ENCODE results near the gene GIMAP7. TPM values are rescaled to one million over a fixed set of nuclear protein-coding genes. Genes with fewer than 3 reads are reported as not detected.
"Not testable (repeated sequence)": the region's sequence is repeated elsewhere in the genome, so short reads cannot be mapped to it uniquely, and the experiment has no call there.

The GIMAP7 gene
- 21.4 TPM for total RNA-seq
- long read RNA-seq, partial matches to known transcripts = 0 of 4 reads
- long read RNA-seq, other reads (novel, unspliced or antisense) = 0 of 4 reads

DNA sequence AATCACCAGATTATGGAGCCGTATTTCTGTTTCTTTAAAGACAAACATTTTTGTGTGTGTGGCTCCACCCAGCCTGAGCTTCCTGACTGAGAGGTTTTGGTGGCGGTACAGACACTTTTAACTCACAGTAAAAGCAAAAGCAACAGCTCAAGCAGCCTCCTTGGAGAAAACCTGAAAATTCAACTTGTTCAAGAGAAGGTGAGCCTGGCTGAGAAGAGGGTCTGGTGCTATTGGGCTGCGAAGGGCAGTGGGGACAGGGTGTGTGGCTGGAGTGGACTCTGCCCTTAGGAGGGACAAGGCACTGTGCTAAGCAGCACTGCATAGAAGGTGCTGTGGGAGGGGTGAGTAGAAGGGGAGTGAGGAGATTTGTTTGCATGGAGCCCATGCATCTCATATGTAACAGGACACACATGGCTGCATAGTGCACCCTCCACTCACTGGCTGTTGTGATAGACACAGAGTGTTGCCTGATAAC lies at the start of gene GIMAP7:
Gene GIMAP7 (plus strand): TSS at position 125 of the 475 bp plus-strand sequence. CDS start 5,103 bp downstream, outside the sequence.
- intact Hi-C loops (cut with DNase I) = loop anchor here (2.0 to 5.0 kb wide), 3 partner anchors 53 to 118 kb away; partner anchors contain the start of genes GIMAP4, GIMAP6 and GIMAP8
- ATAC-seq (peak; percentile 71), DNase-seq (ENCODE audit: missing footprints) (no peak)

DNA sequence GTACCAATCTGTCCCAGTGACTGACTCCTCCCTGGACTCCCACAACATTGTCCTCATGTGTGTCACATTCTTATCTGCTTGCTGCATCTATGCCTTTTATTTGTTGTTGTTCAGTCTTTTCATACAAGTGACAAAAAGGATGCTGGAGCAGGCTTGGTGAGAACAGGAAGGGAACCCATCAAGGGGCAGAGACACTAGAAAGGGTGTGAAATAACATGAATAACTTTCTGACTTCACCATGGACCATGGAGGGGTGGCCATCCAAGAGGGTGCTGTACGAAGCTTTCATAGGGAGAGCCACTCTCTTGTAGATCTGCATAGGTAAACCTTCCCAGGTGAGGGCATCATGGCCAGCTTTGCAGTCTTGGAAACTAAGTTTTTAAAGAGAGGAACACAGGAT lies 49.7 kb upstream of the GIMAP7 start:
- intact Hi-C loops (cut with DNase I) = loop anchor here (5.0 kb wide), 1 partner anchor 167 kb away; the partner anchor contains the start of gene GIMAP6
- DNase-seq (ENCODE audit: missing footprints) (no peak), ATAC-seq (no peak)

DNA sequence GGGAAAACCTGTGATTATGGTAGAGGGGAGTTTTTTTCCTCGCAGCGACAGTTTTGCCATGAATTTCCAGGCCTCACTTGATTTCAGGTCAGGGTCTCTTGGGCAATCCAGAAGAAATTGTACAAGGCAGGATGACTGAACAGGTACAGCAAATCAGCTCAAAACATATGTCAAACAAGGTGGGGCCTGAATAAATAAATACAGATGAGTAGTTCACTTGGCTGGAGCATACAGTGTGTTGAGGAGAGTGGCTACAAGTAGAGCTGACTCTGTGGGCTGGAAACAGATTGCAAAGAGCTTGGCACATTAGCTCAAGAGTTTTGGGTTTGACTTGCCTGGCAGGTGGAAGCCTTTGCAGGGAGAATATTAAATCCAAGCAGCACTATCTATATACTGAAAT lies 49.3 kb upstream of the GIMAP7 start:
- ATAC-seq = no peak
- intact Hi-C loops (cut with DNase I) = loop anchor here (5.0 kb wide), 1 partner anchor 167 kb away; the partner anchor contains the start of gene GIMAP6
- DNase-seq (ENCODE audit: missing footprints) = no peak

DNA sequence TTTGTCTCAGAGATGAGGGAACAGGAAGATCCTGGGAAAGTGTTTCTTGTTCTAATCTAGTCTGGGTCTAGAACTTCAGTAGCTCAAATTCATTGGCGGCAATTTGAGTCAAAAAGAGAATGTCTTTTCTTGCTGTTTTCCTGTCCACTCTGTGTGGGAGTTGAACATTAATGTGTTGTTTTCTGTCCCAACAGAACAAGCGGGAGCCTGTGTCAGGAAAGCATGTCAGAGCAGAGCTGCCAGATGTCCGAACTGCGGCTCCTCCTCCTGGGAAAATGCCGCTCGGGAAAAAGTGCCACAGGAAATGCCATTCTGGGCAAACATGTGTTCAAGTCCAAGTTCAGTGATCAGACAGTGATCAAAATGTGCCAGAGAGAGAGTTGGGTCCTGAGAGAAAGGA lies 48.2 kb upstream of the GIMAP7 start:
- DNase-seq (ENCODE audit: missing footprints) (no peak), ATAC-seq (no peak)
- intact Hi-C loops (cut with DNase I) = loop anchor here (5.0 kb wide), 1 partner anchor 166 kb away; the partner anchor contains the start of gene GIMAP6

DNA sequence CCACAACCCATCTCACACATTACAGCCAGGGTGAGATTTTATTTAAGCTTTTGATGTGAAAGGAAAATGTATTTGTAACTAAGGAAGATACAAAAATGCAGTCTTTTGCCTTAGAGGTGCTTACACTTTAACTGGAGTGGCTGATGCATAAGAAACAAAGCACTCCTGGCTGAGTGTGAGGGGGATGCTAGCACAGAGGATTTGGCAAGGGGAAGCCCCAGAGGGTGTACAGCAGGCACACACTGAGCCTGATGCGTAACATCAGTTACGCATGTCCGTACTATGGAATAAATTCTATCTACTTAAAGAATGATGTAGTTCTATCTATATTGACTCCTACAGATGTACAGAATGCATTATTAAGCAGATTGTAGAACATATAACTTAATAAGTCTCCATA lies 46.4 kb upstream of the GIMAP7 start:
- intact Hi-C loops (cut with DNase I) = loop anchor here (5.0 kb wide), 1 partner anchor 164 kb away; the partner anchor contains the start of gene GIMAP6

DNA sequence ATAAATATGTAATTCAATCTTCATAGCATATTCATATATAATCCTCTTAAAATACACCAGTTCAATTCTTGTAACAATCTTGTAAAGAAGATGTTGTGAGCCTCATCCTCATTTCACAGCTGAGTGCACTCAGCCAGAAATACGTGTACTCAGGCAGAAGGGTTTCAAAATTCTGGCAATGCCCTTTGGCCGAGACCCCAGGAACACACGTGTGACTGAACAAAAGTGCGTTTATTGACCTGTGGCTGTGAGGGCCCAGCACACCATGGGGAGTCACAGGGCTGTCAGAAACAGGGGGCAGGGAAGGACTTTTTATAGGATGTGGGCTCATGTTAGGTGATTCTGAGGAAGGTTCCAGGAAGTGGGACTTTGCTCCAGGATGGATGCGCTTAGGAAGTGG lies 42.8 kb upstream of the GIMAP7 start:
- intact Hi-C loops (cut with DNase I) = no loop called here
- no peak for ATAC-seq
- no peak for DNase-seq (ENCODE audit: missing footprints)

More for the DNA sequence above, 46.4 kb upstream of the GIMAP7 start:
- no peak for DNase-seq (ENCODE audit: missing footprints)
- no peak for ATAC-seq

DNA sequence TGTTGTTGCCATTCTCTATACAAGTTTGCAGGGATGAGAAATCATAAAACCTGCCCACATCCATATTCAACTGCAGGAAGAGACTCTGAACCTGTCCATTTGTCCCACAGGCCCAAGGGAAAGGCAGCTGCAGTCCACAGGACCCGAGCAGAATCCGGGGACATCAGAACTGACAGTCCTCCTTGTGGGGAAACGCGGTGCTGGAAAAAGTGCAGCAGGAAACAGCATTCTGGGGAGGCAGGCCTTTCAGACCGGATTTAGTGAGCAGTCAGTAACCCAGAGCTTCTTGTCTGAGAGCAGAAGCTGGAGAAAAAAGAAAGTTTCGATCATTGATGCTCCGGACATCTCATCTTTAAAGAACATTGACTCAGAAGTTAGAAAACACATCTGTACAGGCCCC lies 40.8 kb upstream of the GIMAP7 start:
- no peak for ATAC-seq
- intact Hi-C loops (cut with DNase I) = no loop called here

DNA sequence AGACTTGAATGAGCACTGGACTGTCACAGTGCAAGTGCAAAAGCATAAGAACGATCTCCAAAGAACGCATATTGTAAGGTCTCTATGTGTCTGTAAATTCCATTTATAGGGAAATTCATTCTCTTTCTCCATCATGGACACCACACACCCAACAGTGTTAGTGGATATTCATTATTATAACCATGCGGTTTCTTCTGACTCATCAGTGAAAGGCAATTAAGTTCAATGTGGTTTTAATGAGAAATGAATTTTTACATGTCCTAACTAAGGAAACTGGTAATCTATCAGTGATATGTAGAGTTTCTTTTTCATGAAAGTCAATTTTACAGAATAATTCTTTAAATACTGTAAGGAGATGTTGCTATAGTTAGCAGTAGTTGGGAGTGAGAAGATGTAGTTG lies 38.4 kb upstream of the GIMAP7 start:
- DNase-seq (ENCODE audit: missing footprints) = no peak
- intact Hi-C loops (cut with DNase I) = no loop called here
- ATAC-seq = no peak

More for the DNA sequence above, 40.8 kb upstream of the GIMAP7 start:
- DNase-seq (ENCODE audit: missing footprints) = no peak

DNA sequence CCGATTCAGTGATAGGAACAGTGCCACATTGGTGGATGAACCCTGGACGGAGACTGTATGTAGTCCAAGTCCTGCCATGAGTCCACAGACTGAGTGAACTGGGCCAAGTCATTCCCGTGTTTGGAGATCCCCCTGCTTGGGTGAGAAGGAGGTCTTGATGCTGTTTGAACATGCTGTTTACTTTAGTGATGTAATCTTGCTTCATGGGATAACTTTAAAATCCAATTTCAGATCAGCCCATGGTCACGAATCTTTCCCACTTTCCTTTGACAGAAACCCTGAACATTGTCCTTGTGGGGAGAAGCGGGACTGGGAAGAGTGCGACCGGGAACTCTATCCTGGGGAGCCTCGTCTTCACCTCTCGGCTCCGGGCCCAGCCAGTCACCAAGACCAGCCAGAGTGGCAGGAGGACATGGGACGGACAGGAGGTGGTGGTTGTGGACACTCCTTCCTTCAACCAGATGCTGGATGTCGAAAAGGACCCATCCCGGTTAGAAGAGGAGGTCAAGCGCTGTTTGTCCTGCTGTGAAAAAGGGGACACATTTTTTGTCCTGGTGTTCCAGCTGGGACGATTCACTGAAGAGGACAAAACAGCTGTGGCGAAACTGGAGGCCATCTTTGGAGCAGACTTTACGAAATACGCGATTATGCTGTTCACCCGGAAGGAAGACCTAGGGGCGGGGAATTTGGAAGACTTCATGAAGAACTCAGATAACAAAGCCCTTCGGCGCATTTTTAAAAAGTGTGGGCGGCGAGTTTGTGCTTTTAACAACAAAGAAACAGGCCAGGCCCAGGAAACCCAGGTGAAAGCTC lies 37.6 kb upstream of the GIMAP7 start:
- no peak for DNase-seq (ENCODE audit: missing footprints)
- no peak for ATAC-seq
- intact Hi-C loops (cut with DNase I) = no loop called here

DNA sequence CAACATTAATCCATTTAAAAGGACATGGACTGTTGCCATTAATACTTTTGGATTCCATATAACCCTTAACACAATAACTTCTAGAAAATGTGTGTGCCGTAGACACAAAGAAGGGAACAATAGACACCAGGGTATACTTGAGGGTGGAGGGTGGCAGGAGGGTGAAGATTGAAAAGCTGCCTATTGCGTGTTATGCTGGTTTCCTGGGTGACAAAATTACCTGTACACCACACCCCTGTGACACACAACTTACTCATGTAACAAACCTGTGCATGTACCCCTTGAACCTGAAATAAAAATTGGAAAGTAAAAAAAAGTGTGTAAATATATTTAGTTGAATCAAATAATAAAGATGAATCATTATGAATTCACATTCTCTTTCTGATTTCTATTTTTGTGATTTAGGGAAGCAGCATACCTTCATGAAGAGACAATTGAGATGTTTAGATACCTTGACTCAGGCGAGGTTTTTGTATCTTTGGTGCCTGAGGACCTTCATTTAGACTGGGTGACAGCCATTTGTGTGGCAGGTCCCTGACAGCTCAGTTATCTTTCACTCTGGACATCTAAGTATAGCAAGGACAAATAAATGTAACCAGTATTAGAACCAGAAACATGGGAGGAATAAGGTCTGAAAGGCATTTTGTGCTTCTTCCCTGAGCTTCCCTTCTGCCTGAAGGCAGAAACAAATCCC lies 35.5 kb upstream of the GIMAP7 start:
- DNase-seq (ENCODE audit: missing footprints) = no peak
- intact Hi-C loops (cut with DNase I) = no loop called here
- ATAC-seq = no peak

DNA sequence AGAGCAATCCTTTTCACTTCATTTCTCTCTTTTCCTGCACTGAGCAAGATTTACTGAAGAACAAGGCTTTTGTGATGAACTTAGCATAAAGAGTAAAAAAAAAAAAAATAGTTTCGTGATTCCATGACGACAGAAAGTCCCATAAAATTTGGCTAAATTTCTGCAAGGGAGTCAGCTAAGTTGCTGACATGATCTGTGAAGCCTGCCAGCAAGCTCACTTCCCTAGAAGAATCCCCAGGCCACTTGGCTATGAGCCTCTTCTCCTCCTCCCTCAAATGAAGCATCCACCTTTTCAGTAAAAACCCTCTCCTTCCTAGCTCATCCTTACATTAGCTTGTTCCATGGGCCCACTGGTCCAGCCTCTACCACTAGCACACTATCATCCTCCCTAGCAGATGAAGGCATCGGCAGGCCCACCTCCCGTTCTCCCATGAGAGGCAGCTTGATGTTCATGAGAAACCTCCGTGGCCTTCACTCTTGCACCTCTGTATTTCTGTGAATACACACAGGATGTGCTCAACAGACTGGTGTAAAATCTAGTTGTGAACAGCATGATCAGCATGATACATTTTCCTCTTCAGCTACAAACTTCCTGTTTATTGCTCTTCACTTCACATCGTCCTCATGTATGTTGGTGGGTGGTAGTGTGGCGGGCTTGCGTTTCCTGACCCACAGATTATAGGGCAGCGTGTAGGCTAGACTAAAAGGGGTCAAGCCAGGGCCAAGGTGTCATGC lies 33.3 kb upstream of the GIMAP7 start:
- intact Hi-C loops (cut with DNase I) = no loop called here
- DNase-seq (ENCODE audit: missing footprints) (no peak), ATAC-seq (peak; percentile 21)

DNA sequence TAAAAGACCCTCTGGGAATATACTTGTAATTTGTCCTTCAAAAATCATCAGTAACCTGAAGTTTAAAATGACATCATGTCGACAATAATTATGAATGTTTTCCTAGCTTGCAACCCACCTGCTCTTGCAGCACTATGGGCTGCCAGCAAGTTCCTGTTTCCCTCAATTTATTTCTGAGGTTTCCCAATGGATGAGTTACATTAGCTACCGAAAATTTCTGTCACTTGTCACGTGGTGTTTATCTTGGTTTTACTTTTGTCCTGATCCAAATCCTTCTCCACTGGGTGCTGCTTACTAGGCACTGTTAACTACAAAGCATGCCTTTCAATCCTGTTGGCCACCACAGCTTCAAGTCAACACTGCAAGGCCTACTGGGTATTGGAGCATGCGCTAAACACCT lies 32.8 kb upstream of the GIMAP7 start:
- intact Hi-C loops (cut with DNase I) = no loop called here
- DNase-seq (ENCODE audit: missing footprints) = no peak
- no peak for ATAC-seq

DNA sequence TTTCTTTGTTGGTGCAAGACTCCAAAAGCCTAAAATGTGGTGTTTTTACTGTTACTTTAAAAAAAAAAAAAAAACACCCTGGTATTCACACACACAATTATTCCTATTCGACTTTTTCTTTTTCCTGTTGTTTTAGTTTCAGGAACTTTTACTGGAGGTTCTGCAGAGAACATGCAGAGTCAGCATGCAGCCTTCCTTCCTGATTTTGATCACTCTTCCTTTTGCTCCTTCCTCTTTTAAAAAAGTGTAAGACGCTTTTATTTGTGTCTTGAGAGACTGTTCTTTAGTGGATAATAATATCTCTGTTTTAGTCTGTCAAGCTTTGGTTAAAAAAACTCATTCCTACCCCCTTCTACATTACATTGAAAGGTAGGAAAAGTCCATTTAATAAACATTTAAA lies 31.2 kb upstream of the GIMAP7 start:
- DNase-seq (ENCODE audit: missing footprints); intact Hi-C loops (cut with DNase I): not testable (repeated sequence)
- peak; percentile 52 for ATAC-seq

DNA sequence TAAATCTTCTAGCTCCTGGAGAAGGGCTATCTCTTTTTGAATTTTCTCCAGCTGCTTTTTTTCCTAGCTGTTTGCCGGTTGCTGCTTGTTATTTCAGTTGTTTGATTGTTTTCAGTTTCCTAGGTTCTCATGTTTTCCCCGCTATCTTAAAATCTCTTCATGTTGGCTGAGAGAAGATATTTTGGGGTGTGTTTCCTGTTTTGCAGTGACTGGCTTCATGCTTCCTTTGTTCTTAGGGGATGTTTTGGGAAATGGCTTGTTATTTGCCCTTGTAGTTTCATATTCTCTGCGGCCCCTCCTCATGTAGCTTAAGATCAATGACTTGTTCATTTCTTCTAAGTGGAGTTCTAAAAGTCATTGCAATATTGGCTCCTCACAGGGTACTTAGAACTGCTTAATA lies 30.6 kb upstream of the GIMAP7 start:
- intact Hi-C loops (cut with DNase I); ATAC-seq: not testable (repeated sequence)

DNA sequence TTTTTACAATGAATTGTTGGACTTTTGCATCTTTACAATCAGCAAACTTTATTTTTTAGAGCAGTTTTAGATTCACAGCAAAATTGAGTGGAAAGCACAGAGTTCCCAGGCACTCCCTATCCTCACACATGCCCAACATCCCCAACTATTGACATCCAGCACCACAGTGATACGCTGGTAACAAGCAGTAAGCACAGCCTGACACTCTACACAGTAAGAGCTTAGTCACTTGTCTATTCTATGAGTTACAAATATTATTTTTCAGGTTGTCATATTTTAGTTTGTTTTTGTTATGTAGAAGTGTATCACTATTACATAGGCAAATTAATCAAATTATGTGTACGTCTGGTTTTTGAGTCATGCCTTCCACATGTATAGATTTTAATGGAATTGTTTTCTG lies 27.0 kb upstream of the GIMAP7 start:
- intact Hi-C loops (cut with DNase I) = no loop called here
- DNase-seq (ENCODE audit: missing footprints) (no peak), ATAC-seq (no peak)

More for the DNA sequence above, 30.6 kb upstream of the GIMAP7 start:
- DNase-seq (ENCODE audit: missing footprints) = not testable (repeated sequence)

DNA sequence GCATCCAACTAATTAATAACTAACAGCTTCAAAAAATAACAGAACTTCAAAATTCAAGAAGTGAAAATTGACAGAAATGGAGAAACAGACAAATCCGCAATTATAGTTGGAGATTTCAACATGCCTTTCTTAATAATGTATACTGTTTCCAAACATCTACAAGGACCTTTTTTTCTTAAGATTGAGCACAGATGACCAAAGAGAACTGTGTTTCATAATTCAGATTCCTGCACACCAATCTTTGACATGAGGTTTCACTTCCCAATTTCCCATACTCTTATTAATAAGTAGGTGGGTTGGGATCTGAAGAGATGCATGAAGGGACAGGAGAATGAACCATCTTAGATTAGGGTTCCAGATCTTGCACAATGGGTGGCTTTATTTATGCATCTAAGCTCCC lies 24.9 kb upstream of the GIMAP7 start:
- intact Hi-C loops (cut with DNase I) = no loop called here
- peak; percentile 37 for ATAC-seq
- no peak for DNase-seq (ENCODE audit: missing footprints)

DNA sequence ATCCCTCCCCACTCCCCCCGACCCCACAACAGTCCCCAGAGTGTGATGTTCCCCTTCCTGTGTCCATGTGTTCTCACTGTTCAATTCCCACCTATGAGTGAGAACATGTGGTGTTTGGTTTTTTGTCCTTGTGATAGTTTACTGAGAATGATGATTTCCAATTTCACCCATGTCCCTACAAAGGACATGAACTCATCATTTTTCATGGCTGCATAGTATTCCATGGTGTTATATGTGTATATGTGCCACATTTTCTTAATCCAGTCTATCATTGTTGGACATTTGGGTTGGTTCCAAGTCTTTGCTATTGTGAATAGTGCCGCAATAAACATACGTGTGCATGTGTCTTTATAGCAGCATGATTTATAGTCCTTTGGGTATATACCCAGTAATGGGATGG lies 21.2 kb upstream of the GIMAP7 start:
- intact Hi-C loops (cut with DNase I); ATAC-seq; DNase-seq (ENCODE audit: missing footprints): not testable (repeated sequence)

DNA sequence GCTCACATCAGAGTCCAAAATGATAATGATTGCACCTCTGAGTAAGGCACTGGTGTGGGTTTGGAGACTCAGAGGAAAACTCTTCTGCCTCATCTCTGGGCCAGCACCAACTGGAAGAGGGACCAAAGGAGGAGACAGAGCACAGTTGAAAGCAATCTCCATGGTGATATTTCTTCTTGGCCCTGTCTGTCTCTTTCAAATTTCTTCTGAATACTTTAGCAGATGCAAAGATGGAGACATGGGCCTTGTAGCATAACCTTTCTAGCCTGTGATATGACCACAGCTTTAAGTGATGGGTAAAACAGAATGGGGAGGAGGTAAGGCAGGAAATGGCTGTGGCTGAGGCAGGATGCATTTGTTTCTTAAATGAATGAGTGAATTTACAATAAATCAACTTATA lies 12.2 kb upstream of the GIMAP7 start:
- ATAC-seq = no peak

DNA sequence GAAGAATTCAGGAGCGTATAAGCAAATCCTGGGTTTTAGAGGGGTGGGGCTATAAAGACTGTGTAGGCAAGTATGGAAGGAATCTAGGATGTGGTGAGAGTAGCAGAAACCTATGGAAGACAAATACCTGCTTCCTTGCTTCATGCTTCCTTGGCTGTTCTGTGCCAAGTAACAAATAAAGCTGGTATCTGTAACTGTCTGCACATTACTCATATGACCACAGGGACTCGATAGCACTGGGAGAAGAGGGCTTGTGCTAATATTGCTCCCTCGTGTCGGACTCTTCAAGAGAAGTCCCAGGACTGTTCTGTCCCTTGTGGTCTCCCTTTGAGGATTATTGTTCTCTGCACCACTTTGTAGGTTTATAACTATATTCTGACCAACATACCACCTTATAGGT lies 11.5 kb upstream of the GIMAP7 start:
- intact Hi-C loops (cut with DNase I) = no loop called here
- no peak for DNase-seq (ENCODE audit: missing footprints)
- ATAC-seq = no peak

More for the DNA sequence above, 12.2 kb upstream of the GIMAP7 start:
- DNase-seq (ENCODE audit: missing footprints) = no peak
- intact Hi-C loops (cut with DNase I) = no loop called here

Data from Right ventricle myocardium inferior (tissue), 1 donor.